ENCODE measurements around the gene TSPEAR. TPM values are rescaled to one million over a fixed set of nuclear protein-coding genes. Genes with fewer than 3 reads are reported as not detected.

Gene TSPEAR
- total and polyA plus RNA-seq, 2 of the 13 experiments (the other 11 are each of a cell fraction or from before 2014, with no cell fraction given), result 0.07 to 0.32 TPM

DNA sequence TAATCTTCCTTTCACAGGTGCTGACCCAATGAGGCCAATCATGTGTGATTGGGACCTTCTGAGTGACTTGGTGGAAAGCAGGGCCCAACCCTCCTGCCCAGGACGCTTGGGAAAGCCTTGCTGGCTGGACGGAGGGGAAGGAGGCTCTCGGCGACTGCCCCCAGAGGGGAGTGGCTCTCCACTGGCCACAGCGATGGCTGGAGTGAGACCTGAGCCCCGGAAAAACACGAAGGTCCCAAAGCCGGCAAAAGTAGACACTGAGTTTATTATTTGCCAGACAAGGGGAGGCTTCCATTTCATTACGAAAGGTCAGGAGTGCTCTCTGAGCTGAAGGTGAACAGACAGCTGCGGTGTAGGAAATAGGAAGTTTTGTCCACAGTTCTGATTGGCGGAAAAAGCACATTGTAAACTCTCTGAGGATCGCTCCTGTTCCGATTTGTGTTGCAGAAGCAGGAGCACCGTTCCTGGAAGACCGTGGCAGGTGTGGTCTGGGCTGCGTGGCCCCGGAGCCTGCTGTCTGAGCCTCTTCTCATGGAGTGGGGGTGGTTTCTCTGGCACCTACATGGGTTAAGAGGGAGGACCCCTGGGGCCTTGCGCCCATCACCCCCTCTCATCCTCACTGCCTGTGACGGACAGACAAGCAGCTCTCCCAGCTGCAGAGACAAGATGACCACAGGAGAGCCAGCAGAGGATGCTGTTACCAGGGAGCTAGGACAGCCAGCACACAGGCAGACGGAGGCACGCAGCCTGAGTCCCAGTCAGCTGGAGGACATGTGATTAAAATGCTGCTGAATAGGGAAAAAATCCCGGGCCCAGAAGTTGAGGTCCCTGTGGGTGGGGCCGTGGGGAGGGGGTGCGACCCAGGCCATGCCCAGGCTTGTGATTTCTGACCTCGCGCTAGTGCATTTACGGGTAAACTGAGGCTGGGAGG, 212.8 kb downstream of the TSPEAR start (continued):
- TF ChIP-seq SIX1 (CRISPR knock-in tag; IDR thresholded peaks at IDR 0.05; ENCODE audit: borderline replicate concordance) (no peak), ATF7-NPFF (CRISPR knock-in tag; IDR thresholded peaks at IDR 0.05; ENCODE audit: low read depth) (no peak), ZFP36L2 (CRISPR knock-in tag; IDR thresholded peaks at IDR 0.05) (no peak), FOXO1 (CRISPR knock-in tag; IDR thresholded peaks at IDR 0.05) (no peak), NRL (CRISPR knock-in tag; IDR thresholded peaks at IDR 0.05; ENCODE audit: borderline replicate concordance) (0 out of 2 replicates have a peak, but pooled peaks have one; percentile 21), KAT7 (CRISPR knock-in tag; IDR thresholded peaks at IDR 0.05; ENCODE audit: borderline replicate concordance) (no peak), PHF21A (CRISPR knock-in tag; IDR thresholded peaks at IDR 0.05) (peak; percentile 63; the same call in 1 of the 2 replicates), MATR3 (CRISPR knock-in tag; IDR thresholded peaks at IDR 0.05) (no peak), NFYB (CRISPR knock-in tag; IDR thresholded peaks at IDR 0.05) (no peak), SOX6 (IDR thresholded peaks at IDR 0.05) (no peak), SOX6 (CRISPR knock-in tag; IDR thresholded peaks at IDR 0.05) (peak; percentile 13; the same call in 1 of the 2 replicates), KLF12 (CRISPR knock-in tag; IDR thresholded peaks at IDR 0.05; ENCODE audit: borderline replicate concordance) (no peak), ZNF652 (CRISPR knock-in tag; IDR thresholded peaks at IDR 0.05; ENCODE audit: borderline replicate concordance, low read depth) (no peak), EEA1 (CRISPR knock-in tag; IDR thresholded peaks at IDR 0.05; ENCODE audit: borderline replicate concordance) (no peak), KLF6 (CRISPR knock-in tag; IDR thresholded peaks at IDR 0.05) (no peak), ZBTB21 (CRISPR knock-in tag; IDR thresholded peaks at IDR 0.05) (no peak), ZNF496 (CRISPR knock-in tag; IDR thresholded peaks at IDR 0.05; ENCODE audit: insufficient replicate concordance) (no peak), DMAP1 (CRISPR knock-in tag; IDR thresholded peaks at IDR 0.05) (no peak)
- TF ChIP-seq, protein P1, sequence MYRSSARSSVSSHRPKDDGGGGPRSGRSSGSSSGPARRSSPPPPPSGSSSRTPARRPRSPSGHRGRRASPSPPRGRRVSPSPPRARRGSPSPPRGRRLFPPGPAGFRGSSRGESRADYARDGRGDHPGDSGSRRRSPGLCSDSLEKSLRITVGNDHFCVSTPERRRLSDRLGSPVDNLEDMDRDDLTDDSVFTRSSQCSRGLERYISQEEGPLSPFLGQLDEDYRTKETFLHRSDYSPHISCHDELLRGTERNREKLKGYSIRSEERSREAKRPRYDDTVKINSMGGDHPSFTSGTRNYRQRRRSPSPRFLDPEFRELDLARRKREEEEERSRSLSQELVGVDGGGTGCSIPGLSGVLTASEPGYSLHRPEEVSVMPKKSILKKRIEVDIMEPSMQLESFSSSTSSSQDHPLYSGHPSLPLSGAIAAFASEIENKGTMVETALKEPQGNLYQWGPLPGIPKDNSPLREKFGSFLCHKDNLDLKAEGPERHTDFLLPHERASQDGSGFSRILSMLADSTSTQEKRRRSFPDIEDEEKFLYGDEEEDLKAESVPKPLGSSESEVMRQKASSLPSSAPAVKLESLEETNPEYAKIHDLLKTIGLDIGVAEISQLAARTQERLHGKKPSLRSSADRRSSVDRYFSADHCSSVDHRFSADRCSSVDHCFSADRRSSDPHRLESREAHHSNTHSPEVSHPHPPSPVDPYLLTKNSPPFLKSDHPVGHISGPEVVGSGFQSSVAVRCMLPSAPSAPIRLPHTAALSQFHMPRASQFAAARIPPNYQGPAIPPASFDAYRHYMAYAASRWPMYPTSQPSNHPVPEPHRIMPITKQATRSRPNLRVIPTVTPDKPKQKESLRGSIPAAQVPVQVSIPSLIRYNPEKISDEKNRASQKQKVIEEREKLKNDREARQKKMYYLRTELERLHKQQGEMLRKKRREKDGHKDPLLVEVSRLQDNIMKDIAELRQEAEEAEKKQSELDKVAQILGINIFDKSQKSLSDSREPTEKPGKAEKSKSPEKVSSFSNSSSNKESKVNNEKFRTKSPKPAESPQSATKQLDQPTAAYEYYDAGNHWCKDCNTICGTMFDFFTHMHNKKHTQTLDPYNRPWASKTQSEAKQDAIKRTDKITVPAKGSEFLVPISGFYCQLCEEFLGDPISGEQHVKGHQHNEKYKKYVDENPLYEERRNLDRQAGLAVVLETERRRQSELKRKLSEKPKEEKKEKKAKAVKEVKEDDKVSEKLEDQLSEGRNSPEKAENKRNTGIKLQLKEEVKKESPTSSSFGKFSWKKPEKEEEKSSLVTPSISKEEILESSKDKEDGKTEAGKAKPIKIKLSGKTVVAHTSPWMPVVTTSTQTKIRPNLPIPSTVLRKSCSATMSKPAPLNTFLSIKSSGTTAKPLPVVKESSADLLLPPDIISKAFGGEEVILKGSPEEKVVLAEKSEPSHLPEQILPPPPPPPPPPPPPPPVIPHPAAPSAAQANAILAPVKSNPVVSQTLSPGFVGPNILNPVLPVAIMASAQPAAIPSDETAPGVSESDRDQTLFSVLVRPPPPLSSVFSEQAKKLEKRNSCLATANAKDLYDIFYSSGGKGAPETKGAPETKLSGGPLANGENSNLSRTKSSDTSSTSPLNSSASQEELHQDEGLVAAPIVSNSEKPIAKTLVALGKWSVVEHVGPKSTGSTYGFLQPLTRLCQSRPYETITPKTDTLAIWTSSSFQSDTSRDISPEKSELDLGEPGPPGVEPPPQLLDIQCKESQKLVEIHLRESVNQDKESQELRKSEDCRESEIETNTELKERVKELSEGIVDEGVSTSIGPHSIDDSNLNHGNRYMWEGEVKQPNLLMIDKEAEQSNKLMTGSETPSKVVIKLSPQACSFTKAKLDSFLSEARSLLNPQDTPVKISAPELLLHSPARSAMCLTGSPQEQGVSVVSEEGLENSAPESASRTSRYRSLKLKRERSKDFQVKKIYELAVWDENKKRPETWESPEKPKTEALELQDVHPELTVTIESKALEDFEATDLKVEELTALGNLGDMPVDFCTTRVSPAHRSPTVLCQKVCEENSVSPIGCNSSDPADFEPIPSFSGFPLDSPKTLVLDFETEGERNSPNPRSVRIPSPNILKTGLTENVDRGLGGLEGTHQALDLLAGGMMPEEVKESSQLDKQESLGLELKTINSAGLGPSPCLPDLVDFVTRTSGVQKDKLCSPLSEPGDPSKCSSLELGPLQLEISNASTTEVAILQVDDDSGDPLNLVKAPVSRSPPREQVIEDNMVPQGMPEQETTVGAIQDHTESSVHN (CRISPR knock-in tag; IDR thresholded peaks at IDR 0.05), result no peak
- TF ChIP-seq, protein P2, sequence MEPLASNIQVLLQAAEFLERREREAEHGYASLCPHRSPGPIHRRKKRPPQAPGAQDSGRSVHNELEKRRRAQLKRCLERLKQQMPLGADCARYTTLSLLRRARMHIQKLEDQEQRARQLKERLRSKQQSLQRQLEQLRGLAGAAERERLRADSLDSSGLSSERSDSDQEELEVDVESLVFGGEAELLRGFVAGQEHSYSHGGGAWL (CRISPR knock-in tag; IDR thresholded peaks at IDR 0.05), result no peak
- TF ChIP-seq, protein P3, sequence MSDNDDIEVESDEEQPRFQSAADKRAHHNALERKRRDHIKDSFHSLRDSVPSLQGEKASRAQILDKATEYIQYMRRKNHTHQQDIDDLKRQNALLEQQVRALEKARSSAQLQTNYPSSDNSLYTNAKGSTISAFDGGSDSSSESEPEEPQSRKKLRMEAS (IDR thresholded peaks at IDR 0.05), result no peak; the same call in 1 of the 2 replicates
